Right cardiac atrium (tissue), 5 donors: Measurements from ENCODE around the gene CTNNA3. TPM values are rescaled to one million over a fixed set of nuclear protein-coding genes. Genes with fewer than 3 reads are reported as not detected.

Experiments used
- ATAC-seq, 2 donors: fragments of 200-7000 bp; cut with Tn5 transposase; one replicate each; pipeline versions ENCODE4 v1.8.0 to v1.9.1; 2020; ENCODE audit warnings: moderate library complexity in 2 of 2, mild to moderate bottlenecking in 1 of 2
- DNase-seq, 3 donors: peaks; one replicate each; pipeline ENCODE4 v3.0.0-alpha.2; 2020
- H3K27ac ChIP-seq: one replicate; pipeline ENCODE4 v1.5.1; 2013; ENCODE audit warnings: mild to moderate bottlenecking, low read length, control low read depth, moderate library complexity
- H3K27me3 ChIP-seq: one replicate; pipeline ENCODE4 v1.6.1; 2013; ENCODE audit not compliant: control insufficient read depth, insufficient read depth
- H3K4me1 ChIP-seq: one replicate; pipeline ENCODE4 v1.6.1; 2013; ENCODE audit warnings: low read length; ENCODE audit not compliant: control insufficient read depth, insufficient read depth
- H3K4me3 ChIP-seq: one replicate; pipeline ENCODE4 v1.5.1; 2013; ENCODE audit warnings: low read length, control low read depth
- H3K9me3 ChIP-seq: one replicate; pipeline ENCODE4 v1.6.1; 2013; ENCODE audit warnings: low read length; ENCODE audit not compliant: control insufficient read depth
- WGBS: extraction: QIAGEN DNeasy Blood & Tissue Kit; methylation state at CpG from one replicate; pipeline ENCODE4 v1.1.7; 2013; 5-methylcytosine and 5-hydroxymethylcytosine counted together
- intact Hi-C, 4 donors: fragments of 100-400 bp; cut with DNase I; formaldehyde crosslinking; loops; one replicate each; pipeline versions ENCODE4 v1.11.0 to v1.14.0; 2022 to 2023
- polyA plus RNA-seq: library from polyadenylated mRNA; stranded (reverse); fragments of 200-250 nt; gene quantifications from one replicate; pipeline ENCODE4 v1.2.3, GENCODE V29; 2013
- total RNA-seq, 4 donors: library from RNA; stranded (reverse); fragmentation: NEBNext Ultra II Directional; extraction: Animal tissue kit (Norgen Biotek cat#: 25700); gene quantifications; one replicate each; pipeline ENCODE4 v1.2.1, GENCODE V29; 2021
- donor health status: healthy with polysubstance abuse.
- donor health status: DM: no; HTN: yes; CAD: no.
- donor health status: DM: no; HTN: no; CAD: no.
- donor health status: DM: no; HTN: yes; CAD: no; lungs with severe emphysema.
- donor health status: DM: yes; HTN: yes; CAD: no.

CTNNA3 gene
- total and polyA plus RNA-seq, 5 donors: 4.5 to 81.7 (median 67.7) TPM

GRCh38 chr10:66202101-66202500 lies 1493.9 kb downstream of the CTNNA3 start:
- DNase-seq (no peak), ATAC-seq (no peak)
- Histone ChIP-seq H3K27ac (no peak overlapping the region), H3K4me1 (no peaks in the 10 kb centered on the region), H3K9me3 (no peaks in the 10 kb centered on the region), H3K4me3 (no peak overlapping the region), H3K27me3 (no peaks in the 10 kb centered on the region)
- 93% methylated on average over 3 of the region's 3 CpGs for WGBS
- intact Hi-C loops: no loop called here

- H3K4me1 ChIP-seq: no peaks in the 10 kb centered on the region
- no peak overlapping the region for H3K27ac ChIP-seq
- DNase-seq: no peak
- 75% methylated on average over 2 of the region's 2 CpGs for WGBS
- H3K4me3 ChIP-seq: no peak overlapping the region
- H3K9me3 ChIP-seq: no peaks in the 10 kb centered on the region
- H3K27me3 ChIP-seq: no peaks in the 10 kb centered on the region
- no peak for ATAC-seq
- intact Hi-C loops: no loop called here
Measured at GRCh38 chr10:66192162-66192831, 1503.7 kb downstream of the CTNNA3 start.

- Histone ChIP-seq H3K4me1 (no peaks in the 10 kb centered on the region), H3K27me3 (no peaks in the 10 kb centered on the region), H3K9me3 (no peaks in the 10 kb centered on the region), H3K4me3 (no peak overlapping the region), H3K27ac (no peak overlapping the region)
- intact Hi-C loops: no loop called here
- DNase-seq (no peak), ATAC-seq (no peak)
- WGBS: 90% methylated on average over 2 of the region's 2 CpGs
Measured at GRCh38 chr10:66190413-66190812, 1505.6 kb downstream of the CTNNA3 start.

- no peaks in the 10 kb centered on the region for H3K4me1 ChIP-seq
- H3K27me3 ChIP-seq: no peaks in the 10 kb centered on the region
- ATAC-seq (no peak), DNase-seq (no peak)
- intact Hi-C loops: no loop called here
- no peaks in the 10 kb centered on the region for H3K9me3 ChIP-seq
- H3K27ac ChIP-seq: no peak overlapping the region
- H3K4me3 ChIP-seq: no peak overlapping the region
Measured at GRCh38 chr10:66189271-66189670, 1506.7 kb downstream of the CTNNA3 start.

- no peak overlapping the region for H3K27ac ChIP-seq
- intact Hi-C loops: no loop called here
- H3K27me3 ChIP-seq: no peaks in the 10 kb centered on the region
- no peak for ATAC-seq
- no peak overlapping the region for H3K4me3 ChIP-seq
- no peaks in the 10 kb centered on the region for H3K9me3 ChIP-seq
- H3K4me1 ChIP-seq: no peaks in the 10 kb centered on the region
- no peak for DNase-seq
- WGBS: 44% methylated on average over 3 of the region's 3 CpGs
Measured at GRCh38 chr10:66187053-66187733, 1508.8 kb downstream of the CTNNA3 start.

GRCh38 chr10:66183028-66183427 lies 1513.0 kb downstream of the CTNNA3 start:
- no peak overlapping the region for H3K27ac ChIP-seq
- ATAC-seq (no peak), DNase-seq (no peak)
- no peaks in the 10 kb centered on the region for H3K27me3 ChIP-seq
- WGBS: 86% methylated on average over 2 of the region's 2 CpGs
- H3K4me1 ChIP-seq: no peaks in the 10 kb centered on the region
- intact Hi-C loops: no loop called here
- H3K9me3 ChIP-seq: no peaks in the 10 kb centered on the region
- H3K4me3 ChIP-seq: no peak overlapping the region

- no peaks in the 10 kb centered on the region for H3K4me1 ChIP-seq
- no peak overlapping the region for H3K27ac ChIP-seq
- peak; percentile 55 to 57 for ATAC-seq
- no peak overlapping the region for H3K4me3 ChIP-seq
- H3K27me3 ChIP-seq: no peaks in the 10 kb centered on the region
- intact Hi-C loops: no loop called here
- no peaks in the 10 kb centered on the region for H3K9me3 ChIP-seq
- 43% methylated on average over 5 of the region's 5 CpGs for WGBS
- DNase-seq: no peak
Measured at GRCh38 chr10:66180581-66181318, 1515.2 kb downstream of the CTNNA3 start.

GRCh38 chr10:66180021-66180420 lies 1516.0 kb downstream of the CTNNA3 start:
- no peak for ATAC-seq
- H3K27me3 ChIP-seq: no peaks in the 10 kb centered on the region
- no peak for DNase-seq
- H3K27ac ChIP-seq: no peak overlapping the region
- H3K4me1 ChIP-seq: no peaks in the 10 kb centered on the region
- intact Hi-C loops: no loop called here
- H3K4me3 ChIP-seq: no peak overlapping the region
- WGBS: 57% methylated on average over 3 of the region's 3 CpGs
- no peaks in the 10 kb centered on the region for H3K9me3 ChIP-seq

GRCh38 chr10:66176772-66177171 lies 1519.2 kb downstream of the CTNNA3 start:
- H3K9me3 ChIP-seq: no peaks in the 10 kb centered on the region
- H3K27me3 ChIP-seq: no peaks in the 10 kb centered on the region
- intact Hi-C loops: no loop called here
- 66% methylated on average over 5 of the region's 5 CpGs for WGBS
- no peak overlapping the region for H3K27ac ChIP-seq
- no peaks in the 10 kb centered on the region for H3K4me1 ChIP-seq
- ATAC-seq (no peak), DNase-seq (no peak)
- H3K4me3 ChIP-seq: no peak overlapping the region

GRCh38 chr10:66167816-66168215 lies 1528.2 kb downstream of the CTNNA3 start:
- no peaks in the 10 kb centered on the region for H3K27me3 ChIP-seq
- H3K4me3 ChIP-seq: no peak overlapping the region
- DNase-seq (no peak), ATAC-seq (no peak)
- intact Hi-C loops: no loop called here
- no peaks in the 10 kb centered on the region for H3K4me1 ChIP-seq
- no peak overlapping the region for H3K27ac ChIP-seq
- H3K9me3 ChIP-seq: no peaks in the 10 kb centered on the region
- 61% methylated on average over 1 of the region's 1 CpG for WGBS

- ATAC-seq (no peak), DNase-seq (peak in 1 of 3 donors; percentile 18)
- Histone ChIP-seq H3K9me3 (no peaks in the 10 kb centered on the region), H3K4me3 (no peak overlapping the region), H3K4me1 (no peaks in the 10 kb centered on the region), H3K27ac (no peak overlapping the region), H3K27me3 (no peaks in the 10 kb centered on the region)
- intact Hi-C loops: no loop called here
- 89% methylated on average over 5 of the region's 5 CpGs for WGBS
Measured at GRCh38 chr10:66162560-66163143, 1533.3 kb downstream of the CTNNA3 start.
